HG03060 (cell line): Measurements from ENCODE around the gene TMEM59L.
"Not testable (repeated sequence)": the region's sequence is repeated elsewhere in the genome, so short reads cannot be mapped to it uniquely, and the experiment has no call there.

Experiments
- ATAC-seq: cut with Tn5 transposase; IDR thresholded peaks from one replicate; pipeline ENCODE4 v1.9.1; 2021; ENCODE audit warnings: low read depth, moderate number of reproducible peaks; ENCODE audit not compliant: unreplicated experiment

TMEM59L gene

DNA sequence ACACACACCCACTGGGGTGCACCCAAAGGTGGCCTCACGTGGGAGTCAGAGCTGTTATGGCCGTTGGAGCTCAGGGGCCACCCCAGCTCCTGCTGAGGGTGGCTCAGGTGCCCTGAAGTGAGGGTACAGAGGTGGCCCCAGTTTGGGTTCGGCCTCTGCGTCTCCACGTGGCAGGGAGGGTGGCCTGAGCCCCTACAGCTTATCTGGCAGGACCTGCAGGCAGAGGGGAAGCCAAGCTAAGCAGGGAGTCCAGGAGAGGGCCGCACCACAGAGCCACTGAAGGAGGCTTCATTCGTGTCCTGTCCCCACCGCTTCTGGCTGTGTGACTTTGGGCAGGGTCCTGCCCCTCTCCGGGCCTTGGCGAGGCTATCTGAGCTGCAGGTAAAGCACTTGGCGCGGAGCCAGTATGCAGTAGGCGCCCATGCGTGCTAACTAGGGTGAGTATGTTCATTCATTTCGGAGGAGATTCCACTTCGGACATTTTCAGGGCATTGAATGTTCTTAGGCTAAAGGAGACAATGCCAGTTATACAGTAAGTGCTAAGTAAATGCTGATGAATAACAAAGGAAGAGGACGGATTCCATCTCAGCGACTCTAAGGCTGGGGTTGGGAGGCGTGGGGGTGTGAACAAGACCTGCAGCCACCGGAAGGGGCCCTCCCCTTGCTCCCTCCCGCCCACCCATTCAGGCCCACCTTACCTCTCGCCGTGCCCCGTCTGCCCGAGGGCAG, 19.1 kb upstream of the TMEM59L start:
- ATAC-seq, result no peak

DNA sequence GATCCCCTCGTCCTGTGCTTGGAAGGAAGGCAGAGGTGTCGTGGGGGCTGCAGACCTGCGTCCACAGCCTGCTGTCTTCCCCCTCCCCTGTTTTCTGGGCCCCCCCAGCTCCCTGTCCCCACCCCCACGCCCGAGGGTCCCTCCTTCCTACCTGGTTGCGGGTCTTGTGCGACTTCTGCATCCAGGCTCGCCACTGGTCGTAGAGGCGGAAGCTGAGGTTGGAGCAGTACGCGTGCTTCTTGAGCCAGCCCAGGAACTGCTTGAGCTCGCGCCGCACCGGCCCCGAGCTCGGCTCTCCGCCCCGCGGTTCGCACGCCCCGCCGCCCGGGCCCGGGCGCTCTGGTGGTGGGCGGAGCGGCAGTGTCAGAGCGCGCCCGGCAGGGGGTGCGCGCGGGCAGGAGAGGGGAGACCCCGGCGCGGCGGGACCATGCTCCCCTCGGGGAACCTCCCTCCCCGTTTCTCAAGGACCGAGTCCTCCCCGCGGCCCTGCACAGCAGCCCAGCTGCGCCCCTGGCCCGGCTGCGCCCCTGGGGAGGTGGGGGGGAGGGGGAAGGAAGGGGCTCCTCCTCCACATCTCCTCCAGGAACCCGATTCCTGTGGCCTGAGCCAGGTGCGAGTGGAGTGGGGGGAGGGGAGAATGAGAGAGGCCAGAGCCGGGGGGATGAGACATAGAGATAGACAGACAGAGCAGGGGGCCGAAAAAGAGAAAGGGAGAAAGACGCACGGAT, 18.4 kb upstream of the TMEM59L start:
- no peak for ATAC-seq

DNA sequence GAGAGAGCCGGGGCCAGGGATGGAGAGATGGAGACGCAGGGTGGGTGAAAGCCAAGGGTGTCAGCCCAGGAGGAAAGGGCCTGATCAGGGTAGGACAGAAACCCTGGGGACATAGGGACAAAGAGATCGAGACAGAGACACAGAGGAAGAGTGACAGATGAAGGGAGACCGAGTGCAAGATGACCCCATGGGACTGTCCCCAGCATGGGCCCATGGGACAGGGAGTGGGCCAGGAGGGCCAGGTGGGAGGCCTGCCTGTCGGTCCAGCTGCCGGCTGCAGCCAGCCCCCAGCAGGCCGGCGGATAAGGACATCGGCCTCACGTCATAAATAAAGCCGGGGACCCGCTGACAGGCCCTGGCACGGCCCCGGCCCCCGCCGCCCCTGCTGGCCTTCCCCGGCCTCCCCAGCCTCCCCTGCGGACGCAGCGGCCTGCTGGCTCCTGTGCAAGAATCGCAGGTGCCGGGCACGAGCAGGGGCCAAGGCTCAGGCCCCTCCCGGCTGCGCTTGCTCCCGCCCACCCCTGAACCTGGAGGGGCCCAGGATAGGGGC, 17.8 kb upstream of the TMEM59L start:
- no peak for ATAC-seq

DNA sequence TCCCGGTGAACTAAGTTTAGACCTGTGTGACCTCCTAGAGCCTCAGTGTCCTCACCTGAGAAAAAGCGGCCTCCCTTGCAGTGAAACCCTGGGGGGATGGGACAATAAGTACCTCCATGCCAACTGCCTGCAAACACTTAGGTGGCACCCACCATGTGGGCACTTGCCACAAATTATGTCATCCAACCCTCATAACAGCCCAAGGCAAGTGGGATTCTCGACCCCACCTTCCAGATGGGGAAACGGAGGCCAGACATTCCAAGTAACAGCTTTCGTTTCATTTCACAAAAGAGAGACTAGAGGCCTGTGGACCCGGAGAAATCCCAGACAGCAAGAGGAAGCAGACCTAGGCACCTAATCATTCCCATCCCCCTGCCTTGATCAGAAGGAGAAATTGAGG, 17.2 kb upstream of the TMEM59L start:
- ATAC-seq, result no peak

DNA sequence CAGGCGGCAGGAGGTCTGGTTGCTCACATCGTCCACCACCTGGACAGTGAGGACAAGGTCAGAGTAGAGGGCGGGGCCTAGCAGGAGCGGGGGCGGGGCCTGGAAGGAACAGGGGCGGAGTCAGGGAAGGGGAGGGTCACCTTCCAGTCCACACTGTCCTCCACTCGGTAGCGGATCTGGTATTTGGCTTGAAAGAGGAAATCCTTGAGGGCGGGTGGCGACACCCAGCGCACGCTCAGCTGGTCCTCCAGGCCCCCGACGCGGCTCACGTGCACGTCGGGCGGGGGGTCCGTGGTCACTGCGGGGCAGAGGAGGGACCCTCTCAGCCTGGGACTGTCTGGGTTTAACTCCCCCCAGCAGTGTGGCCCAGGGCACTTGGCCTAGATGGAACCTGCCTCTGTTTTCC, 15.9 kb upstream of the TMEM59L start:
- no peak for ATAC-seq

DNA sequence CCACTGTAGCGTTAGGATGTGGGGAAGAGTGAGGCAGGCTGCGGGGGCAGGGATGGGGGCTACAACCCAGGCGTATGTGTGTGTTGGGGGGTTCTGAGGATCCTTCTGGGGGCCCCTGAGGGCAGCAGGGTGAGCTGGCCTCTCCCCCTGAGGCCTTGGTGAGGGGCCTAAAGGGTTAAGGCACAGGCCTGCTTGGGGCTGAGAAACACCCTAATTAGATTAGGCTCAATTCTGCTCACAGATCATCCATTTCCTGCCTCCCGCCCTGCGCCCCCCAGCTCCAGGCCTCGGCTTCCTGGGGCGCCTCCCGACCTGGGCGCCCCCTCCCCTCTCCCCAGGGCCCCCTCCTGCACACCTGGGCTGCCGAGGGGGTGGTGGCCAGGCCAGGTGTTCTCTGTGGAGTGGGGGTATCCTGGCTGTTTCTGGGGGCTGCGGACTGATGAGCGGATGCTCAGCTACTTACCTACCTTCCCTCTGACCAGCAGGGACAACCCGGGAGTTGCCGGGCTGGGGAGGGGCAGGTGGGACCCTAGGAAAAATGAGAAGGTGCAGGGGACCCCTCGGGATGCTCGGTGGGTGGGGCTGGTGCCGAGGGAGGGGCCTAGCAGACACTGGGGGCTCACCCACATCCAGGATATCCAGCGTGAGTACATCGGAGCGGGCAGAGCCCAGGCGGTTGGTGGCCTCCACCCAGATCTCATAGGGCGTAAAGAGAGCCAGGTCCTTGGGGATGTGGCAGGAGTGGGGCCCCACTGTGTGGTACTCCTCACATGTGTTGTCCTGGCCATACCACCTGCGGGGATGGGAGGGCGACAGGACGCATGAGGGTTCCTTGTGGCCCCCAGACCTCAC, 14.6 kb upstream of the TMEM59L start:
- ATAC-seq, result no peak

DNA sequence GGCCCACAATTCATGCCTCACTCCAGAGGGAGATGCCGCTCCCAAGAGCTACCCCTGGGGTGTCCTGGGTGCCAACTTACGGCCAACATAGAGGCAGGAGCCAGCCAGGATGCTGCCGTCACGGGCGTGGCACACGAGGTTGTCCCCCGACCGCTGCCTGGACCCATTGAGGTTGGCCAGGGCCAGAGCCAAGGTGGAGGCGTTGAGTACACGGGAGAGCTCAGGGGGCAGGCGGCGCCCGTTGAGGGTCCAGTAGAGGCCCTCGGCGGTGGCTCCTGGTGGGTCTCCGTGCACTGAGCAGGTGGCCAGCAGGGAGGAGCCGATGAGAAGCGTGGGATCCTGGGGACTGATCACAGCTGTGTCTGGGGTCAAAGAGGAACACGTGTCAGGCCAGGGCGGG, 13.2 kb upstream of the TMEM59L start:
- ATAC-seq, result no peak

DNA sequence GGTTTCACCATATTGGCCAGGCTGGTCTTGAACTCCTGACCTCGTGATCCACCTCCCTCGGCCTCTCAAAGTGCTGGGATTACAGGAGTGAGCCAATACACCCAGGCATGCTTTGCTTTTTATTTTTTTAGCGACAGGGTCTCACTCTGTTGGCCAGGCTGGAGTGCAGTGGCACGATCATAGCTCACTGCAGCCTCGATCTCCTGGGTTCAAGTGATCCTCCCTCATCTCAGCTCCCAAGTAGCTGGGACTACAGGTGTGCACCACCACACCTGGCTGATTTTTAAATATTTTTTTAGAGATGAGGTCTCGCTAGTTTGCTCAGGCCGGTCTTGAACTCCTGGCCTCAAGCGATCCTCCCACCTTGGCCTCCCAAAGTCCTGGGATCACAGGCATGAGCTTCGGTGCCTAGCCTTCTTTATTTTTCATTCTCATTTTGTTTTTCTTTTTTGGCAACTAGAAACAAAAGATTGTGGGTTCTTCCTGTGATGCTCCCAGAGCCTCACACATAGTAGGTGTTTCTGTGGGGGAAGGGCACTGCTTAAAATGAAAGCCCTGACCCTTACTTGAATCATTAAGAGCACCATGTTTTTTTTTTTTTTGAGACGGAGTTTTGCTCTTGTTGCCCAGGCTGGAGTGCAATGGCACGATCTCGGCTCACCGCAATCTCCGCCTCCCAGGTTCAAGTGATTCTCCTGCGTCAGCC, 11.8 kb upstream of the TMEM59L start:
- ATAC-seq, result not testable (repeated sequence)

DNA sequence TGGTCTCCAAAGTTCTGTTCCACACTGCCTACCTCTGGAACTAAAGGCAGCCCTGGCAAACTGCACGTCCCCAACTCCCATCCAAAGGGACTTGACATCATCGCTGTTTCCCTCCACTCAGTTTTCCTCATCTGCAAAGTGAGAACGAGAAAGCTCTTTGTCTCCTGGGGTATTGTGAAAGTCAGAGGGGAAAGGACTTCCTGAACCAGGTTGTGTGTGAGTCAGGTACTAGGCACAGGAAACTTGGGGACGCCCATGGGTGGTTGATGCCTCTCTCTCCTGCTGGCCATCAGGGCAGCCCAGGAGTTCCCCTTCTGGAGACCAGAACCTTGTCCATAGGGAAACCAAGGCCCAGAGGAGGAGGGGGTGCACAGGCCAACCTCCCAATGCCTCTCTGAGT, 10.8 kb upstream of the TMEM59L start:
- ATAC-seq, result no peak

DNA sequence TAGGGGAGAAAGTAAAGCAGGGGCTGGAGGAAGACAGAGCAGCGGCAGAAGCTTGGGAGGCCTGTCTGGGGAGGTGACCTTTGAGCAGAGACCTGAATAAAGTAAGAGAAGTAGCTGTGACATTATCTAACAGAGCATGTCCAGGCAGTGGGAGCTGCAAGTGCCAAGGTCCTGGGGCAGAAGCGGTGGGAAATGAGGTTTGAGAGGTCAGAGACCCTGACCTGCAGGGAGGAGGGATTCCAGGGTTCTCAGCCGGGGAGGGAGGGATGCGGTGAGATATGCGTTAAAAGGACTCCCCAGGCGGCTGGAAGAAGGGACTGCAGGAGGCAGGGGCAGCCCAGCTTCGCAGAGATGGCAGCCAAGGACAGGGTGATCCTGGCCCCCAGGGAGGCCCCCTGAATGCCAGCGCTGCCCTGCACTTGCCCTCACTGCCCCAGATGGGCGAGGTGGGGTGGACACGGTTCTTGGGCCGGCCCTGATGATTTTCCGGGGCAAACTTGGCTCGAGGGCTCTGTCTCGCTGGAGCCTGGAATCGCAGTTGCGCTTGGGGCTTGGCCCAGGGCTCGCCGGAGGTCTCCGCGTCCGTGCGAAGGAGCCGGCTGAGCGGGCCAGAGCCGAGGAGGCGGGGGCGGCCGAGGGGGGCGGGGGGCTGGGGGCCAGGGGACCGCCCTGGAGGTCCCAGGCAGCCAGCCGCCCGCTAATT, 9.3 kb upstream of the TMEM59L start:
- ATAC-seq, result no peak

DNA sequence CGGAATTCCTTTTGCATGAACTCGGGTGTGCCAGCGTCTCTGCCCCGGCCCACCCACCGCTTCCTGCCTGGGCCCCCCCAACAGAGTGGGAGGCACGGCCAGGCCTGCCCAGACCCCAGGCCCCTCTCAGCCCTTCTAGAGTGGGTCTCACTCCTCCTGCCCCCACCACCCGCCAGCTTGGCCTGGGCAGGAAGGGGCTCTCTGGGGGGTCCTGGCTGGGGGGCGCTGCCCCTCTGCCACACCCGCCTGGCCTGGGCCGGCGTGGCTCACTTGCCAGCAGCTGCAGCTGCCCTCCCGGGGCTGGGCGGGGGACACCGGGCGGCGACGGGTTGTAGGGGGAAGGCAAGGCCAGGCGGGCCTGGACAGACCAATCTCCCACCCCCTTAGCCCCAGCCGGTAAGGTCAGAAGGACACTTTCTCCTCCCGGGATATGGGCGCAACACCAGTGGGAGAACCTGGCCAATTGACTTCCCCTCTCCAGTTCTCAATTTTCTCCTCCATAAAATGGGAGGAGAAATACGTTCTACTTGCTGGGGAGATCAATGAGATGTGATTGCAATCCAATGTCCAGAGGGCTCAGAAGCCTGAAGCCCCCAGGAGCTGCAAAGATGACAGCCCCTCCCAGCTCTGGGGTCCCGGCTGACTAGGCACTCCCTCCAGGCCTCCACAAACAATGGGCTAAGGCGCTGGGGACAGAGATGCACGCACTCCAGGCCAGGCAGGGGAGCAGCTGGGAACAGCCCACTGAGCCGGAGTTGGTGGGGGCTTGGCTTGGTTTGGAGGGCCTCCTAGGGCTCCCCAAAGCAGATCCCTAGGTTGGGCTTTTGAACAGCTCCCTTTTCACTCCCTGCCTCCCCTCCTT, 8.5 kb upstream of the TMEM59L start:
- ATAC-seq, result no peak

DNA sequence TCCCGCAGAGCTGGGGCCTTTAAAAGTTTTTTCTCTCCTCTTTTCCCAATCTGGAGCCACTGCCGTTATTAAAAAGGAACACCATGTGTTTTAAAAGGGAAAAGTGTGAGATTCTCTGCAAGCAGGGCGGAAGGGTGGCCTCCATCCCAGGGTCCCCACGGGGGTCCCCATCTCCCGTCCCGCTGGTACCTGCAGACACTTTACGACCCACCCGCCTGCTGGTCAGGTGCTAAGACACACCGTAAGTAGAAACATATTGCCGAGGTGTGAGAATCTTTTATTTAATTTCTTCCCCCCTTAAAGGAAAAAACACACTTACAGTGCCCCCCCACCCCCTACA, 7.9 kb upstream of the TMEM59L start:
- no peak for ATAC-seq

DNA sequence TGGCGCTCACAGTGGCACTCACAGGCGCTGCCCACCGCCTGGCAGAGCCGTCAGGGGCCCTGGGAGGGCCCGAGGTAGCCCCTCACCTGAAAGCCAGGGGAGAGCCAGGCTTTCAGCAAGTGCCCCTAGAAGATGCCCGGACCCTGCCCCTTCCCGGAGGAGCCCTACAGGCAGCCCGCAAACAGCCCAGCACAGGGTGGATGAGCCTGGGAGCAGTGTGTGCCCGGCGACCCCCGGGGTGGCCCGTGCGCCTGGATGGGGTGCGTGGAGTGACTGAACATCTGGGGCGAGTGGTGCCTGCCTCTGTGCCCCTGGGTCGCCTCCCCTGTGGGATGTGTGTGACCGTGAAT, 7.5 kb upstream of the TMEM59L start:
- no peak for ATAC-seq

DNA sequence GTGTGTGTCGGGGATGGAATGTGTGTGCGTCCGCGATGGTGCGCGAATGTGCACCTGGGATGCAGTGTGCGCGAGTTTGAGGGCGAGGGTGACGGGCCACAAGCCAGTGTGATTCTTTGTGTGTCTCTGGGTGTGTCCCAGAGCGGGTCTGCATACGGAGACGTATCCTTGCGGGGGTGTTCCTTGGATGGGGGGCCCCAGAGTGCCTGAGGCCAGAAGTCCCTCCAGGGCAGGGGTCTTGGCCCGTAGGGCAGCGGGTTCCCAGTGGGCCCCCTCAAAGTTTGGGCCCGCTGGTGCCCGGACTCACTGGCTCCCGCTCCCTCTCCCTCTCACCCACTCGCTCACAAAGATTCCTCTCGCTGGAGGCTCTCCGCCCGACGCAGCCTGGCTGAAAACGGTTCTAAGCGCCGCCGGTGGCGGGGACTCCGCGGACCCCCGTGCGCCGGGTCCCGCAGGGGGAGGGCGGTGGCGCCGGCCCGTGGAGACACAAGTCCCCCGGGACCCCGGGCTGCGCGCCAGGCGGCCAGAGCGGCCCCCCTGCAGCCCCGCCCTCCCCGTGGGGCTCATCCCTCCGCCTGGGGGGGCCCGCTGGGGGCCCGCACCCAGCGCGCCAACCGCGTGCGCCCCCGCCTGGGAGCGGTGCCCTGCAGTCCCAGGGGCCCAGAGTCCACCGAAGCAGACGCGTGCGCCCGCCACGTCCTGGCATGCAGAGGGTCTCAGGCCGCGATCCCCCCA, 7.0 kb upstream of the TMEM59L start:
- no peak for ATAC-seq

DNA sequence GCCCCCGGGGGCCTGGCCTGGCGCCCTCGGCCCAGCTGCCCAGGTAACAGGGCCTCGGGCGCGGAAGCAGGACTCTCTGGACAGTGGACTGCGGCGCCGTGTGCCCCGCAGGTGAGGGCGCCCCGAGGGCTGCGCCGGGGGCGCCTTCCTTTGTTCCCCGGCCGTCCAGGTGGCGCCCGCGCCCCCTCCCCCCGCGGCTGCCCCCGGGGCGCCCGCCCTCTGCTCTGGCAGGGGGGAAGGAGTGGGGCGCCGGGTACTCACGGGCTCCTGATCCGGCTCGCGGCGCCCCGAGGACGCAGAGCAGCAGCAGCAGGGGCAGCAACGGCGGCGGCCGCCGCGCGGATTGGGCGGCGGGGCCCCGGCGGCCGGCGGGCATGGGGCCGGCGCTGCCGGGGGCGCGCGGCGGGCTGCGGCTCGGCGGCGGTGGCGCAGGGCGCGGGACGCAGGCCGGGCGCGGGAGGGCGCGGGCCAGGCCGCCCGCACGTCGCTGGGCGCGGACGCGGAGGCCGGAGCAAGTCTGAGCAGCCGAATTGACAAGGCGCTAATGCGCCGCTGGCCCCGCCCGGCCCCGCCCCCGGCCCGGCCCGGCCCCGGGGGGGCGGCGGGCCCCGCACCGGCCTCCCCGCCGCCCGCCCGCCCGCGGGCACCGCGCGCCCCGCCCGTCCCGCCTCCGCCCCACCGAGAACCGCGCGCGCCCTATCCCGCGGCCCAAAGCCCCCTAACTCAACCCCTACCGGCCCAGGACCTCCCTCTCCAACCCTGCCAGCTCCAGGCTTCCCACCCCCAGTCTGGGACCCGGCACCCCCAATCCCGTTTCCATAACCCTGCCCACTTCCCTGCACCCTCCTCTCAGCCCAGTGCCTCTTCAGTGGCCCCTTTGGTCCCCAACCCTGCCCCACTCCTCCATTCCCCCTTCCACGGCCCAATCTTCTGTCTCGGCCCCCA, 6.1 kb upstream of the TMEM59L start, which contains the start of gene CRLF1:
TSS of gene CRLF1 (minus strand) at position 519 of the 945 bp plus-strand sequence. CDS start at position 376, 143 bp downstream.
- no peak for ATAC-seq

DNA sequence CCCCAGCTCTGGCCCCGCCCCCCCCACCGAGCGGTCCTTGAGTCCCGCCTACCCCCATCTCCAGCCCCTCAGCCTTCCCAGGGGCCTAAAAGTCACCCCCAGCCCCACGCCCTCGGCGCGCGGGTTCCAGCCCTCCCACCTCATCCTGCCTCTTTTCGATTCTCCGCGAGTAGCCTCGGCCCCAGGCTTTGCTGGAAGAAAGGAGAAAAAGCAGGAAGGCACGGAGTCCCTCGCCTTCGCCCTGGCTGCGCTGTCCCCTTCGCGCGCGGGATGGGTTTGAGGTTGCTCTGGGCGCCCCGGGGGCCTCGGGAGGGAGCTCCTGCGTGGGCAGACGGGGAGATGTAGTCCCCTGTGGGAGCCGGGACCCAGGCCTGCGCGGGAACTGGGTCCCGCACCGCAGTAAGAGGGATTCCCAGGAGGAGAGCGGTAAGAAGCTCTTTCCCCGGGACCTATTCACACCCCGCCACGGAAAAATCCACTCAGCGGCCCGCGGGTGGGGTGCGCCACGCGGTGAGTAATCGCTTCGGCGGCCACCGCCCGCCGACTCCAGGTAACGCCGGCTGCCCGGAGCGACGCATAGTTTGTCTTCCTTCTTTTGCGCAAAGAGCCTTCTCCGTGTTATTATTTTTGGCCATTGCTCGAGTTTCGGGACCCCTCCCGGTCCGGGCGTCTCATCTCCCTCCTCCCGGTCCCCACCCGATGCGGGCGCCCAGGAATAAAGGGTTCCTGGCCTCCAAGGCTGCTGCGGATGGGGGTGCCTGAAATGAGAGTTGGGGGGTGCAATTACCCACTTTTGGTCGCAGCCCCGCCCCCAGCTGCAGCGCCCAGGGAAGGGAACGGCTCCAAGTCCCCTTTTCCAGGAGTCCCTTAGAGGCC, 5.2 kb upstream of the TMEM59L start:
- ATAC-seq, result no peak
